HuH-7.5 (cell line): ENCODE data around the gene POU2AF1.
A peak's percentile ranks its signal among the peaks of the same experiment; 100 is the strongest.
"Not testable (repeated sequence)": the region's sequence is repeated elsewhere in the genome, so short reads cannot be mapped to it uniquely, and the experiment has no call there.

Experiments used
- DNase-seq: peaks from one replicate; pipeline ENCODE4 v3.0.0; 2011; ENCODE audit warnings: low spot score

The POU2AF1 gene

GRCh38 chr11:111409915-111410314 is 30.8 kb upstream of the POU2AF1 start:
- no peak for DNase-seq

- no peak for DNase-seq
These were observed 30.0 kb upstream of the POU2AF1 start for GRCh38 chr11:111408789-111409727.

DNA sequence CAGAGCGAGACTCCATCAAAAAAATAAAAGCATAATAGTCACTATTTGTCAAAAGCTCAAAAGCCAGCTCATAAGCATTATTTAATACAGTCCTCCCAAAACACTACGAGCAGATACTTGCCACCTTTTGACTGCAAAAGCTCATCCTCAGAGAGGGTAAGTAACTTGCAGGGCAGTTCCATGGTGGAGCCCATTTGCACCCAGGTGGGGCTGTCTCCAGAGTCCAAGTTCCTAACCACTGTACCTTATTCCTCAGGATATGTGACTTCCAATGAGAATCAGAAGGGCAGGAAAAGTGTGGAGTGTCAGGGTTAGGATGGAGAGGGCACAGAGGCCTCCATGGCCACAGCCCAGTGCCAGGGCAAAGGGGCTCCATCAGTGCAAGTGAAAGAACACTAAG is 28.6 kb upstream of the POU2AF1 start:
- DNase-seq = no peak

- DNase-seq = no peak
These were observed 27.5 kb upstream of the POU2AF1 start for GRCh38 chr11:111406589-111406988.

DNA sequence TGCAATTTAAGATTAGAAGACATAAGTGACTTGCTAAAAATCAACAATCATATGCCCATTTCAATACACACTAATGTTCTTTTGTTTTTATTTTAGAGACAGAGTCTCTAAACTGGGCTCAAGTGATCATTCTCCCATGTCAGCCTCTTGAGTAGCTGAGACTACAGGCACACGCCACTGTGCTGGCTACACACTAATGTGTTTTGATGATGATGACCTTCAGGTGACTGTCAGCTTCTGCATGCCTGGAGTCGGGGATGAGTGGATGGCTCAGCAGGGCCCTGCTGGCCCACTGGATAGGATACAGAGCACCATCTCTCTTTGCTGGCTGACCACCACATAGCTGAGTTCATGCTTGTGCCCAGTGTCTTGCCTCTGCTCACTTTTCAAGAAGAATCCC is 27.0 kb upstream of the POU2AF1 start:
- no peak for DNase-seq

DNA sequence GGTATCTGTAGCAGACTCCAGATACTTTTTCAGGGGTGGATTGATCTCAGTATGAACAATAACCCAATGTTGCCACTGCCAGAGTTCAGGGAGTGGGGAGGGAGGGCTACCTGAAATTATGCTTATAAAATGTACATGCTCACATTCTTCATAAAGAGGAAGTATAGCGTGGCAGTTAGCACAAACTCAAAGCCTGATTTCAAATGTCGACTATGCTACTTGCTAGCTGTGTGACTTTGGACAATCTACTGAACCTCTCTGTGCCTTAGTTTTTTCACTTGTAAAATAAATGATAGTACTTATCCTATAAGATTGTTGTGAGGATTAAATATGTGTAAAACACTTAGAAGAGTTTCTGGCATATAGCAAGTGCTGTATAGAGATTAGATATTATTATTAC is 26.5 kb upstream of the POU2AF1 start:
- DNase-seq = no peak

- no peak for DNase-seq
These were observed 24.1 kb upstream of the POU2AF1 start for GRCh38 chr11:111403051-111403726.

DNA sequence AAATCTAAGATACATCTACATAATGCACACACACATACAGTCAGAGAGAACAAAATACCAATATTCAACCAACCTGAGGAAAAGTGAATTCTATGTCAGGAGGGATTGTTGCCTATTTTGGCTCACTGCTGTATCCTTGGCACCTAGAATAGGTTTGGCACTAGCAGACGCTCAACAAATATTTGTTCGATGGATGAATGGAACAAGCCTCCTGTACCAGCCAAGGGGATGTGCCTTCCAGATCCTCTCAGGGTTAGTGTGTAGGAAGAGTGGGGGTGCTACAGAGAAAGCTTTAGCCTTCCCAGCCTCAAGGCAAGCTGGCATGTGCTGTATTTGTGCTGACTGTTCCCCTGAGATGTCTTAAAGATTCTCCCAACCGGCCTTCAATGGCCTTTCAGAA is 23.3 kb upstream of the POU2AF1 start:
- DNase-seq = no peak

DNA sequence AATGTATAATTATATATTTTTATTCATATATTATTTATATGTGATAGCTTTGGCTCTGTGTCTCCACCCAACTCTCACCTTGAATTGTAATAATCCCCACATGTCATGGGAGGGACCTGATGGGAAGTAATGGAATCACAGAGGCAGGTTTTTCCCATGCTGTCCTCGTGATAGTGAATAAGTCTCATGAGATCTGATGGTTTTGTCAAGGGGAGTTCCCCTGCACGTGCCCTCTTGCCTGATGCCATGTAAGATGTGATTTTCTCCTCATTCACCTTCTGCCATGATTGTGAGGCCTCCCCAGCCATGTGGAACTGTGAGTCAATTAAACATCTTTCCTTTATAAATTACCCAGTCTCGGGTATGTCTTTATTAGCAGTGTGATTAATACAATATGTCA is 22.9 kb upstream of the POU2AF1 start:
- DNase-seq = not testable (repeated sequence)

DNA sequence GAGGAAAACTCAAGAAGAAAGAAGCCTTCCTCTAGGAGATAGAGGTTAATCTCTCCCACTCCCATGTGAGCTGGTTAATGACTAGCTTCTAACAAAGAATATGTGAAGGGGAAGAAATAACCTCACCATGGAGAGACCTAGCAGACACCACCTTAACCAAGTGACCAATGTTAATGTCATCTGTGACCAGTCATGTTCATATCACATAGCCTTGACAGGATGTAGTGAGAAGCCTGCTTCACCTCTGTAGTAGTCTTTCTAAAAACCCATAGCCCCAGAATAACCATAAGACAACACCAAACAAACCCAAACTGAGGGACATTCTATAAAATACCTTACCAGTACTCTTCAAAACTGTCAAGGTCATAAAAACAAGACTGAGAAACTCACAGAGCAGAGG is 21.5 kb upstream of the POU2AF1 start:
- no peak for DNase-seq

GRCh38 chr11:111399187-111400031 is 20.3 kb upstream of the POU2AF1 start:
- DNase-seq = no peak

DNA sequence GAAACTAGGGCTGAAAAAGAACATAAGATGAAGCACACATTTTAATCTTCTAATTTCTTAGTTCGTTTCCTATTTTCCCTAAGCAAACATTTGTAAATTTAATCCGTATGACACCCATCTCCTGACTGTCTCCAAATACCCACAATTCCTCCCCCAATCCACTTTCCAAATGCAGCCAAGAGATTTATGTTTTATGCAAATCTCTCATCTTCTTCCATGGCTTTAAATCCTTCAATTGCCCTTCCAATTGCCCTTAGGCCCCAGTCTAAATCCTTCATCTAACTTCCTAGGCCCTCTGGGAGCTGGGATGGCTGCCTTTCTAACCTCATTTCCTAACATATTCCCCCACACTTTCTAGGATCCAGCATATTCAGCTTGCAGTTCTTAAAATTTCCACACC is 18.0 kb upstream of the POU2AF1 start:
- DNase-seq = no peak

DNA sequence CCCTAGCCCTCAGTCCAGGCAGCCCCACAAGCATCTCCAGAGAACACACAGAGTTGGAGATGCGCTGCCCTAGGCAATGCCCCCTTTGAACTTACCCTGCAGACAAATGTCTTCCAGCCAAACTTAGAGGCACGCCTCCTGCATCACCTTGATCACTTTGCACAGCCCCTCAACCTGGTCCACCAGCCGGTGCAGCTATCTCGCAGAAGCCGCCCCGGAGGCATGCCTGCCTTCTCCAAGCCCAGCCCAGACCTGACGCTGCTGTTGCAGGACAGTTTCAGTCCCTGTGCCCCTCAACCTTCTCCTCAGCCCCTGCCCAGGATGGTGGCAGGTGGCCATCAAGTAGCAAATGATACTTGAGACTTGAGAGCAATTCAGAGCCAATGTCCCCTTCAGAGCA is 16.7 kb upstream of the POU2AF1 start:
- DNase-seq = no peak

- DNase-seq = peak; percentile 20
These were observed 16.0 kb upstream of the POU2AF1 start for GRCh38 chr11:111395081-111395480.

DNA sequence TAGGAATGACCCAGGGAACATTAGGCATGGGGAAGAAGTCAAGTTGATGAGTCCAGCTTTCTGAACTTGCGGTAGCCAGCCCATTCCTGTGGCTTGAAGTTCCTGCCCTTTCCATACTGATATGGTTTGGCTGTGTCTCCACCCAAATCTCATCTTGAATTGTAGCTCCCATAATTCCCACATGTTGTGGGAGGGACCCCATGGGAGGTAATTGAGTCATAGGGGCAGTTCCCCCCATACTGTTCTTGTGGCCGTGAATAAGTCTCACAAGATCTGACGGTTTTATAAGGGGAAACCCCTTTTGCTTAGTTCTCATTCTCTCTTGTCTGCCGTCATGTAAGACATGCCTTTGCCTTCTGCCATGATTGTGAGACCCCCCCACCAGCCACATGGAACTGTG is 15.1 kb upstream of the POU2AF1 start:
- DNase-seq = not testable (repeated sequence)

DNA sequence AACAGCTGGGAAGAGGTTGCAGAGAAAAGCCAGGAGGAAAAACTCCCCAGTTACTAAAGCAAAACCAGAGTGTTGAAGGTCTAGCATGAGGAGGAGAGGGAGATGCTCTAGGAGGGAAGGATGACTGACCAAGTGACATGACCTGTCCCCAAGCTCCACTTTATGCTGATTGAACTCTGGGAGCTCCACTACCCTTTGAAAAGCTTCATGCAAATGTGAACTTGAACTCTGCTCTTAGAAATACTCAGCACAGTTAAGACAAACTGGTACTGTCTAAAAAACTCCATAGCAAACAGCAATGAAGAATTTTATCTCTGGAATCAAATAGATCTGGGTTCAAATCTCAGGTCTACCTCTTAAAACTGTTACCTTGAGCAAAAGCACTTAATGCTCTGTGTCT is 14.5 kb upstream of the POU2AF1 start:
- DNase-seq = no peak

DNA sequence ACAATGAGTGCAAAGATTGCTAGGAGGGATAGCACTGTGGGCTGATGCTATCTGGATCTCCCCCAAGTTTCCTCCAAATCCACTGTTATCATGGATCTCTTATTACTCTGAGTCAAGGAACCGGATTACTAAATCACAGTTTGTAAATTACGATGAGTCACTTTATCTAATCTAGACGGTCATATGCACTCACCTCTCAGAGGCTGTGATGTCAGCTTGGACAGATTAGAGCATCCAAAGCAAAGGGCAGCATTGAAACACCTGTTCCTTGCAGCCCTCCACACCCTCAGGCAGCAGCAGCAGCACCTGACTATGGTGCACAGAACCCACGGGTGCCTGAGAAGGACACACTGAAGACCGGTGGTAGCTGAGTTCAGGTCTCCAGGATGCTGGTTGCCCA is 14.0 kb upstream of the POU2AF1 start:
- DNase-seq = no peak

GRCh38 chr11:111392552-111392951 is 13.5 kb upstream of the POU2AF1 start:
- no peak for DNase-seq

DNA sequence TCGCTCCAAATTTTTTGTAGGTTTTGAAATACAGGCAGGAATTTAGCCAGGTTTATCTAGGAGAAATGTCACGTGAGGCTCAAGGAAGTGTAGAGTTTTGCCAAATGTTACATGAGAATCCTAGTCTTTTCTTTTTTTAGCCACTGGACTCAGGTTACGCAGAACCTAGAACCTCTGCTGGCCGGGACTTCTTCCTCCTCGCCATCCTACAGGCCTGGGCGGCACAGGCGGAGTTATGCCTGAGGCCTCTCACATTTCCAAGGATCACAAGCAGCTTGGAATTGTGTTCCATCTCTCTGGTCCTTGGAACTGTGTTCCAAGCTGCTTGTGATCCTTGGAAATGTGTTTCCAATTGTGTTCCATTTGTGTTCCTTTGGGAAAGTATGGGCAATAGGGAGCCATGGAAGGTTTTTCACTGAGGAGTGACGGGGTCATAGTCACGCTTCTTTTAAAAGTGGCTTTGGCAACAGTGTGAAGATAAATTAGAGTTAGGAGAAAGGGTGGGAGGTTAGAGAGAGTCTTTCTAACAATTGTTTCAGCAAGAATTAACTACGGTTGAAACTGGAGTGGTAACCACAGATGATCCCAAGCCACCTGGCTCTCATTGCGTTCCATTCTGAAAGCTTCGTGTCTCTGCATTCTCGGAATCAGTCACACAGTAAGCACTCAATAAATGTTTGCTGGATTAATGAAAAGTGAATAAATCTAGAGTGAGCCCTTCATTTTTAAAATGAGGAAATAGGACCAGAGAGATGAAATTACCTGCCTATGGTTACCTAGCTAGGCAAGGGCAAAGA is 12.5 kb upstream of the POU2AF1 start:
- DNase-seq = no peak

DNA sequence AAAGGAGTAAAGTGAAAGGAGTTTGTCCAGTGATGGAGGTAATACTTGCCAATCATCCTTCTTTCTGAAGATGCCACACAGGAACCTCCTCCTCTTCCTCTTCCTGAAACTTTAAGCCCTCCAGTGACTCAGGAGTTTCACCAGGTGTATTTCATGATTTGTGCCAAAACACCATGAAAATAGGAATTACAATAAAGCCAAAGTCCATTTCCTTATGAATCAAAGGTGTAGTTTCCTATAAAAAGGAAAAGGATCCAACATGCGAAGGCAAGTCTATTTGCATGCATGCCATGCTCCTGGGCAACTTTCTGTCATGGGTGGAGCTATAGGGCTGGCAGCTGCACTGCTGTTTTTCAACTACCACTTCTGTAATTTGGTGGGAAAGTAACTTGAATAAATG is 9.8 kb upstream of the POU2AF1 start:
- no peak for DNase-seq

DNA sequence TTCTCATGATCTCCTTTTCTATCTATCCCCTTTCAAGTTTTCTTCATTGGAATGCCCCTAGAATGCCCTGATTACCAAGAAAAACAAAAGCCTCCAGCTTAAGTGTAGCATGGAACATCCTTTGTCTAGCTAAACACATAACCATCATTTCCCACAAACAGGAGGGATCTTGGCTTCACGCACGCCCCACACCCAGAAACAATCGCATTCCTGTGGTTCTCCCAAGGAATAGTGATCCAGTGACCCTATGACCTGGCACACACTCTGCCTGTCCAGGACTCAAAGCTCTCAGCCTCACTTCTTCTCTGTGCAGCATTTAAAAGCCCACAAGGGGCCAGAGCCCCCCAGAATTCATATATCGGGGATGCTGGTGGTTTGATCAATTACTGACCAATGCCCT is 9.3 kb upstream of the POU2AF1 start:
- DNase-seq = no peak

DNA sequence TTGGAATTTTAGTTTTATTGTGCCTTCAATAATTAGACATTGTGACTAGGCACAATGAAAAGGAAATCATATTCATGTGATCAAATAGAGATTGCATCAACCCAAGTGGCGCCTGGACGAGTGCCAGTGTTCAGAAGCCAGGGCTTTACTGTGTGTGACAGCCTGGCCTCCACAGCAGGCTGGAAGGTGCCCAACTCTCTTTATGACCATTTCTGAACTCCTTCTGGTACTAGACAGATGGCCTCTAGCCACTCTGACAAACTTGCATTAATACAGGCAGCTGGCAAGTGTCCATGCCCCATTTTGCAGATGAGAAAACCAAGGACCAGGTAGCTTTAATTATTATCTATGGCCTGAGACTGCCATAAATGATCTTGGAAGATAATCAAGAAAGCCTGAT is 8.3 kb upstream of the POU2AF1 start:
- no peak for DNase-seq
